GM13976 (cell line): ENCODE data around the gene SLC10A3.

Source experiments
- DNase-seq: peaks from one replicate; pipeline ENCODE4 v3.0.0; 2012; ENCODE audit warnings: low spot score
- CTCF ChIP-seq: IDR thresholded peaks from 2 replicates; pipeline ENCODE4 v1.5.1; 2012; ENCODE audit warnings: borderline replicate concordance, mild to moderate bottlenecking; ENCODE audit not compliant: insufficient read depth; ENCODE audit errors: extremely low read depth, missing control alignments, control extremely low read depth
- in situ Hi-C: fragments of 300-500 bp; cut with MboI; formaldehyde crosslinking; loops from one replicate; pipeline ENCODE4 v1.12.0; 2022; ENCODE audit warnings: low sequenced_read_pairs, mixed read lengths, inconsistent platforms; ENCODE audit not compliant: unreplicated experiment

SLC10A3 gene

GRCh38 chrX:154449618-154450017 lies 40.8 kb downstream of the SLC10A3 start:
- TF ChIP-seq CTCF: no peak
- in situ Hi-C loops: no loop called here
- DNase-seq: no peak

- no peak for TF ChIP-seq CTCF
- in situ Hi-C loops: no loop called here
- DNase-seq: no peak
These were observed 41.9 kb downstream of the SLC10A3 start for GRCh38 chrX:154448484-154448883.

- no peak for DNase-seq
- in situ Hi-C loops: no loop called here
- TF ChIP-seq CTCF: no peak
These were observed 44.0 kb downstream of the SLC10A3 start for GRCh38 chrX:154446430-154446829.

- in situ Hi-C loops: no loop called here
- TF ChIP-seq CTCF: no peak
- DNase-seq: no peak
These were observed 44.7 kb downstream of the SLC10A3 start for GRCh38 chrX:154445776-154446175.

GRCh38 chrX:154444755-154445246 lies 45.6 kb downstream of the SLC10A3 start:
- TF ChIP-seq CTCF: no peak
- no peak for DNase-seq
- in situ Hi-C loops: no loop called here

- peak; percentile 16 for TF ChIP-seq CTCF
- peak; percentile 89 for DNase-seq
- in situ Hi-C loops: no loop called here
These were observed 46.3 kb downstream of the SLC10A3 start, which contains the start of gene FAM50A for GRCh38 chrX:154443992-154444754. FAM50A (plus strand) TSS chrX:154444141; CDS start chrX:154444236, 95 bp downstream.

GRCh38 chrX:154443479-154443910 lies 46.9 kb downstream of the SLC10A3 start:
- TF ChIP-seq CTCF: no peak
- in situ Hi-C loops: no loop called here
- no peak for DNase-seq
